Measurements from ENCODE around the gene FRRS1. TPM values are rescaled to one million over a fixed set of nuclear protein-coding genes. Genes with fewer than 3 reads are reported as not detected.

Gene FRRS1
- total RNA-seq, result 10 to 100 TPM; 12.3 to 15.1 TPM
- polyA plus RNA-seq (ENCODE audit: insufficient read length in 6 of 6), result 10 to 100 TPM in 5 of 6 donors, 1 to 10 TPM in 1; 8.0 to 14.2 (median 12.1) TPM
- long read RNA-seq, donor 1, partial matches to known transcripts, result 0 of 2 reads
- long read RNA-seq, donor 1, other reads (novel, unspliced or antisense), result 0 of 2 reads
- long read RNA-seq, donor 2, result 0 reads
- long read RNA-seq, donor 3, result 0 reads
- long read RNA-seq, donor 4, result 0 reads
- long read RNA-seq, donor 5, result 0 reads
- long read RNA-seq, donor 6, result 0 reads
- long read RNA-seq, donor 7, result 0 reads
- long read RNA-seq, donor 8, partial matches to known transcripts, result 0 of 1 reads
- long read RNA-seq, donor 8, other reads (novel, unspliced or antisense), result 0 of 1 reads
- long read RNA-seq, donor 9, result 0 reads
- long read RNA-seq, donor 10, partial matches to known transcripts, result 1 of 2 reads
- long read RNA-seq, donor 10, other reads (novel, unspliced or antisense), result 0 of 2 reads
- long read RNA-seq, donor 11, result 0 reads
- long read RNA-seq, donor 12, result 0 reads

DNA sequence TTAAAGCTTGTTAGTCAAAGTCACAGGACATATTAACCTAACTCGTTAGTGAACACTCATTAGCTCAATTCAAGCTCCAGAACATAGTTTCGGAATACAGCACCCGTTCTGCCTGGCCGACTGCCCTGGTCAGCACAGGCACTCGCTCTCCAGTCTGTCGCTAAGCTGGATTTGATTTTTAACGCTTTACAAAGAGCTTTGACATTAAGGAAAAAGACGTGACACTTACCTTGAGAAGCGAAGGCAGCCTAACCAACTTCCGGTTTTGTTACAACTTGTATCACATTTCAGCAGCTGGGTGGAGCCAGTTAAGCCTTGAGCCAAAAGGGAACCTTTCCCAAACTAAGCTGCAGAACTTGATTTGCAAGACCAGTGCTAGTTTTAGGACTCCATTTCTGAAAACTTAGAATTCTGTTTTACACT is at the start of gene FRRS1:
Gene FRRS1 (minus strand): TSS at position 258 of the 423 bp plus-strand sequence. CDS start 17,867 bp downstream, outside the sequence.
- intact Hi-C loops (cut with DNase I), result no loop called here
- Histone ChIP-seq H3K9me3 (no peaks in the 10 kb centered on the region), H3K4me1 (peaks cover 8 to 18% of the 10 kb centered on the region in 2 donors), H3K36me3 (no peaks in the 10 kb centered on the region), H3K27ac (peak within 1 kb of the TSS; percentile 84 to 90), H3K4me3 (peak within 1 kb of the TSS; percentile 21 to 47), H3K27me3 (no peaks in the 10 kb centered on the region)
- DNase-seq (peak in 3 of 4 donors; percentile 70 to 86 (median 73)), ATAC-seq (peak; percentile 94)
- no peak for TF ChIP-seq CTCF (IDR thresholded peaks at IDR 0.05)

DNA sequence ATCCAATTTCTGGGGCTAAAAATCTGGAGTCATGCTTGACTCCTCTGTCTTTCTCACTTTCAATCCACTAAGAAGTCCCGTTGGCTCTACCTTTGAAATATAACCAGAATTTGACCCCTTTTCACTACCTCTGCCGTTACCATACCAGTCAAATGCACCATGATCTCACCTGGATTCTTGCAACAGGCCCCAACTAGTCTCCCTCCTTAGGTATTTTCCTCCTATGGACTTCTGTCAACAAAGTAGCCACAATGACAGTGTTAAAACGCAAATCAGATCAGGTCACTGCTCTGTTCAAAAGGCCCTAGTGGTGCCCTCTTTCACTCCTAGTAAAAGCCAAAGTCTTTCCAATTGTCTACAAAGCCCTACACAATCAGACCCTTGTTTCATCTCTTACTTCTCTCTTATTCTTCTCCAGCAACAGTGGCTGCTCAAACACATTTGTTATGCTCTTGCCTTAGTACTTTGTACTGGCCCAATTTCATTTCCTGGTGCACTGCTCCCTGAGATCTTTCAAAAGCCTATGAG is 48.0 kb upstream of the FRRS1 start:
- no peaks in the 10 kb centered on the region for H3K36me3 ChIP-seq
- no peak for ATAC-seq
- intact Hi-C loops (cut with DNase I), result no loop called here

GRCh38 chr1:99811747-99812146 is 45.3 kb upstream of the FRRS1 start:
- no peak for TF ChIP-seq CTCF (IDR thresholded peaks at IDR 0.05)
- Histone ChIP-seq H3K27me3 (no peaks in the 10 kb centered on the region), H3K9me3 (no peaks in the 10 kb centered on the region), H3K4me1 (peaks cover 0 to 6% of the 10 kb centered on the region in 2 donors), H3K4me3 (no peak overlapping the region), H3K36me3 (no peaks in the 10 kb centered on the region), H3K27ac (no peak overlapping the region)
- DNase-seq (no peak), ATAC-seq (no peak)
- intact Hi-C loops (cut with DNase I), result no loop called here

More for the DNA sequence above, 48.0 kb upstream of the FRRS1 start:
- no peak overlapping the region for H3K27ac ChIP-seq
- no peak for TF ChIP-seq CTCF (IDR thresholded peaks at IDR 0.05)
- H3K9me3 ChIP-seq, result no peaks in the 10 kb centered on the region
- no peaks in the 10 kb centered on the region for H3K27me3 ChIP-seq
- H3K4me3 ChIP-seq, result no peak overlapping the region
- H3K4me1 ChIP-seq, result no peaks in the 10 kb centered on the region
- no peak for DNase-seq

GRCh38 chr1:99811075-99811474 is 44.6 kb upstream of the FRRS1 start:
- intact Hi-C loops (cut with DNase I), result no loop called here

More at GRCh38 chr1:99811075-99811474, 44.6 kb upstream of the FRRS1 start:
- DNase-seq, result no peak
- Histone ChIP-seq H3K4me1 (peaks cover 0 to 6% of the 10 kb centered on the region in 2 donors), H3K27ac (no peak overlapping the region), H3K4me3 (no peak overlapping the region), H3K9me3 (no peaks in the 10 kb centered on the region), H3K36me3 (no peaks in the 10 kb centered on the region), H3K27me3 (no peaks in the 10 kb centered on the region)
- TF ChIP-seq CTCF (IDR thresholded peaks at IDR 0.05), result no peak
- no peak for ATAC-seq

All from left lung (tissue), 14 donors.